DMS53 (cell line): ENCODE measurements around the gene DHRS7B.

ENCODE experiments used
- DNase-seq: peaks from one replicate; lab custom pipeline; 2025; lab: John Stamatoyannopoulos, UW

The DHRS7B gene

GRCh38 chr17:21240369-21241055 is 113.7 kb downstream of the DHRS7B start:
- DNase-seq, result no peak
